RWPE2 (cell line): ENCODE measurements around the gene ID3.
"Not testable (repeated sequence)": the region's sequence is repeated elsewhere in the genome, so short reads cannot be mapped to it uniquely, and the experiment has no call there.

Experiments used
- ATAC-seq: fragments of 200-7000 bp; cut with Tn5 transposase; 3 replicates; pipeline ENCODE4 v1.9.1; 2021; ENCODE audit warnings: low read depth
- DNase-seq: peaks from one replicate; pipeline ENCODE4 v3.0.0-alpha.2; 2020; ENCODE audit warnings: low spot score
- H3K27ac ChIP-seq: fragments of 450-650 bp; 2 replicates; pipeline ENCODE4 v1.5.1; 2017; ENCODE audit warnings: mild to moderate bottlenecking; ENCODE audit not compliant: poor library complexity, severe bottlenecking
- H3K27me3 ChIP-seq: fragments of 250-450 bp; sonication (Bioruptor Pico); 2 replicates; pipeline ENCODE4 v1.5.1; 2021; ENCODE audit warnings: mild to moderate bottlenecking, moderate library complexity; ENCODE audit not compliant: insufficient read depth, poor library complexity, severe bottlenecking
- H3K36me3 ChIP-seq: fragments of 250-450 bp; sonication (Bioruptor Pico); 2 replicates; pipeline ENCODE4 v1.5.1; 2020; ENCODE audit warnings: low read depth, mild to moderate bottlenecking, moderate library complexity
- H3K4me1 ChIP-seq: fragments of 250-450 bp; sonication (Bioruptor Pico); 2 replicates; pipeline ENCODE4 v1.5.1; 2021; ENCODE audit warnings: mild to moderate bottlenecking, moderate library complexity; ENCODE audit not compliant: insufficient read depth, poor library complexity, severe bottlenecking
- H3K4me3 ChIP-seq: fragments of 250-450 bp; sonication (Bioruptor Pico); 2 replicates; pipeline ENCODE4 v1.5.1; 2021; ENCODE audit warnings: mild to moderate bottlenecking, moderate library complexity; ENCODE audit not compliant: severe bottlenecking
- H3K9me3 ChIP-seq: fragments of 250-450 bp; sonication (Bioruptor Pico); 2 replicates; pipeline ENCODE4 v1.5.1; 2021; ENCODE audit warnings: mild to moderate bottlenecking, moderate library complexity; ENCODE audit not compliant: severe bottlenecking
- CTCF ChIP-seq: fragments of 450-650 bp; IDR thresholded peaks from one replicate; pipeline ENCODE4 v1.5.1; 2017; ENCODE audit warnings: mild to moderate bottlenecking, moderate library complexity; ENCODE audit not compliant: poor library complexity, severe bottlenecking

ID3 gene

GRCh38 chr1:23589585-23589986 lies 30.3 kb upstream of the ID3 start:
- ATAC-seq (no peak), DNase-seq (no peak)
- Histone ChIP-seq H3K27ac (peak overlapping the region; percentile 90), H3K4me1 (peaks cover 59% of the 10 kb centered on the region), H3K9me3 (no peaks in the 10 kb centered on the region), H3K27me3 (no peaks in the 10 kb centered on the region), H3K4me3 (no peak overlapping the region), H3K36me3 (no peaks in the 10 kb centered on the region)
- TF ChIP-seq CTCF = no peak

- H3K27ac ChIP-seq = peak overlapping the region; percentile 90
- TF ChIP-seq CTCF = no peak
- H3K36me3 ChIP-seq = no peaks in the 10 kb centered on the region
- H3K27me3 ChIP-seq = no peaks in the 10 kb centered on the region
- no peaks in the 10 kb centered on the region for H3K9me3 ChIP-seq
- peak; percentile 43 for ATAC-seq
- peaks cover 53% of the 10 kb centered on the region for H3K4me1 ChIP-seq
- no peak overlapping the region for H3K4me3 ChIP-seq
- DNase-seq = no peak
Observed at GRCh38 chr1:23588749-23589548, 29.6 kb upstream of the ID3 start.

GRCh38 chr1:23585321-23586022 lies 26.2 kb upstream of the ID3 start:
- Histone ChIP-seq H3K4me3 (no peak overlapping the region), H3K4me1 (peaks cover 30% of the 10 kb centered on the region), H3K9me3 (no peaks in the 10 kb centered on the region), H3K36me3 (no peaks in the 10 kb centered on the region), H3K27ac (peak overlapping the region; percentile 90), H3K27me3 (no peaks in the 10 kb centered on the region)
- TF ChIP-seq CTCF = no peak
- DNase-seq (peak; percentile 71), ATAC-seq (peak; percentile 87)

GRCh38 chr1:23583727-23584126 lies 24.4 kb upstream of the ID3 start:
- not testable (repeated sequence) for H3K36me3 ChIP-seq, H3K4me3 ChIP-seq, H3K9me3 ChIP-seq, H3K27me3 ChIP-seq, DNase-seq, ATAC-seq
- H3K4me1 ChIP-seq = peaks cover 19% of the 10 kb centered on the region
- peak overlapping the region; percentile 90 for H3K27ac ChIP-seq

GRCh38 chr1:23582820-23583219 lies 23.5 kb upstream of the ID3 start:
- H3K27ac ChIP-seq = no peak overlapping the region
- no peak for ATAC-seq
- TF ChIP-seq CTCF = no peak
- H3K9me3 ChIP-seq = no peaks in the 10 kb centered on the region
- peaks cover 16% of the 10 kb centered on the region for H3K4me1 ChIP-seq
- DNase-seq = no peak
- H3K27me3 ChIP-seq = no peaks in the 10 kb centered on the region
- H3K4me3 ChIP-seq = no peak overlapping the region
- no peaks in the 10 kb centered on the region for H3K36me3 ChIP-seq
